CD4-positive, alpha-beta memory T cell (primary cell): ENCODE results near the gene QPRT. TPM values are rescaled to one million over a fixed set of nuclear protein-coding genes. Genes with fewer than 3 reads are reported as not detected.
A peak's percentile ranks its signal among the peaks of the same experiment; 100 is the strongest.
"Not testable (repeated sequence)": the region's sequence is repeated elsewhere in the genome, so short reads cannot be mapped to it uniquely, and the experiment has no call there.

ENCODE experiments used
- CTCF ChIA-PET: fragments of 350-600 bp; sonication (Branson Sonifier 250); formaldehyde crosslinking; loops from one replicate; lab custom pipeline; 2021; ENCODE audit warnings: inconsistent platforms; ENCODE audit not compliant: partially characterized antibody; lab: Charles Lee
- POLR2A ChIA-PET: fragments of 350-600 bp; sonication (Branson Sonifier 250); formaldehyde crosslinking; loops from one replicate; lab custom pipeline; 2021; ENCODE audit not compliant: partially characterized antibody; lab: Charles Lee
- DNase-seq, 5 donors: peaks; one replicate each; pipeline versions ENCODE4 v3.0.0 to v3.0.0-alpha.2; 2020 to 2022; ENCODE audit warnings: mixed read lengths in 1 of 5
- H3K27ac ChIP-seq: one replicate; pipeline ENCODE4 v1.7.0; 2013; ENCODE audit warnings: low read depth, low read length
- H3K27me3 ChIP-seq: 2 replicates; pipeline ENCODE4 v1.7.0; 2013; ENCODE audit warnings: mild to moderate bottlenecking, low read length, moderate library complexity; ENCODE audit not compliant: insufficient read depth
- H3K36me3 ChIP-seq: 2 replicates; pipeline ENCODE4 v1.7.0; 2013; ENCODE audit warnings: mild to moderate bottlenecking, low read length, moderate library complexity; ENCODE audit not compliant: insufficient read depth
- H3K4me1 ChIP-seq: 2 replicates; pipeline ENCODE4 v1.7.0; 2013; ENCODE audit warnings: mild to moderate bottlenecking, low read length, moderate library complexity; ENCODE audit not compliant: insufficient read depth
- H3K4me3 ChIP-seq, 2 donors: one replicate each; pipeline ENCODE4 v1.7.0; 2013; ENCODE audit warnings: low read length in 2 of 2, mild to moderate bottlenecking in 1 of 2
- H3K9me3 ChIP-seq, 2 donors: one replicate each; pipeline ENCODE4 v1.7.0; 2013; ENCODE audit warnings: low read length in 2 of 2, control low read depth in 1 of 2; ENCODE audit not compliant: control insufficient read depth in 1 of 2
- H3K27ac Mint-ChIP-seq, 7 donors: one replicate each; pipeline ENCODE4 v1.8.0; 2020 to 2021; ENCODE audit warnings: mixed read lengths in 7 of 7, mild to moderate bottlenecking in 6 of 7, inconsistent platforms in 3 of 7, moderate library complexity in 3 of 7
- H3K27me3 Mint-ChIP-seq, 2 donors: one replicate each; pipeline ENCODE4 v1.8.0; 2020 to 2021; ENCODE audit warnings: mixed read lengths in 2 of 2
- H3K36me3 Mint-ChIP-seq, 2 donors: one replicate each; pipeline ENCODE4 v1.8.0; 2020 to 2021; ENCODE audit warnings: mixed read lengths in 2 of 2, inconsistent platforms in 1 of 2, mild to moderate bottlenecking in 1 of 2
- H3K4me1 Mint-ChIP-seq, 4 donors: one replicate each; pipeline ENCODE4 v1.8.0; 2020 to 2021; ENCODE audit warnings: mixed read lengths in 4 of 4, mild to moderate bottlenecking in 1 of 4
- H3K4me3 Mint-ChIP-seq, 8 donors: one replicate each; pipeline ENCODE4 v1.8.0; 2020 to 2021; ENCODE audit warnings: mixed read lengths in 8 of 8, mild to moderate bottlenecking in 7 of 8, moderate library complexity in 6 of 8, inconsistent platforms in 3 of 8
- H3K9me3 Mint-ChIP-seq, 8 donors: one replicate each; pipeline ENCODE4 v1.8.0; 2020 to 2021; ENCODE audit warnings: mixed read lengths in 8 of 8, mild to moderate bottlenecking in 5 of 8, inconsistent platforms in 3 of 8, moderate library complexity in 1 of 8
- intact Hi-C: fragments of 100-400 bp; cut with micrococcal nuclease; formaldehyde crosslinking; loops from one replicate; pipeline ENCODE4 v1.15.1; 2023
- polyA plus RNA-seq, 2 donors: library from polyadenylated mRNA; unstranded; fragments of 300-500 nt; fragmentation: Illumina TruSeq; gene quantifications; one replicate each; pipeline ENCODE4 v1.2.3, GENCODE V29; 2021
- total RNA-seq, 2 experiments: library from RNA; stranded (reverse); gene quantifications; one replicate each; pipeline ENCODE4 v1.2.3, GENCODE V29; 2021

QPRT gene
- total and polyA plus RNA-seq, 4 experiments from 2014 or later, result 0.53 to 1.1 (median 0.84) TPM

GRCh38 chr16:29738514-29738913, 59.5 kb downstream of the QPRT start:
- ChIA-PET POLR2A (interaction anchor here (0.6 to 5.6 kb wide), 34 partner anchors 8 to 110 kb away, joined by 3 to 84 read pairs (median 5); partner anchors contain the start of genes C16orf54, KIF22, MAZ and MVP), CTCF (interaction anchor here (0.7 to 2.3 kb wide), 18 partner anchors 9 to 110 kb away, joined by 3 to 32 read pairs (median 6); partner anchors contain the start of genes KIF22 and PAGR1)
- no peak overlapping the region for H3K4me3 ChIP-seq
- H3K4me3 Mint-ChIP-seq, result peak overlapping the region; percentile 3 to 73 (median 68)
- peak; percentile 80 to 87 (median 84) for DNase-seq
- H3K9me3 Mint-ChIP-seq, result peaks cover 0 to 3% (median 0%) of the 10 kb centered on the region in 8 donors
- peaks cover 41 to 42% of the 10 kb centered on the region in 2 donors for H3K36me3 Mint-ChIP-seq
- peaks cover 20% of the 10 kb centered on the region for H3K36me3 ChIP-seq
- no peaks in the 10 kb centered on the region for H3K27me3 ChIP-seq
- intact Hi-C loops, result loop anchor here (1.0 to 2.0 kb wide), 4 partner anchors 8 to 78 kb away; partner anchors contain the start of gene PAGR1
- H3K9me3 ChIP-seq, result no peaks in the 10 kb centered on the region
- peaks cover 81% of the 10 kb centered on the region for H3K4me1 ChIP-seq
- H3K4me1 Mint-ChIP-seq, result peaks cover 63 to 91% (median 74%) of the 10 kb centered on the region in 4 donors
- no peaks in the 10 kb centered on the region for H3K27me3 Mint-ChIP-seq
- H3K27ac ChIP-seq, result peak overlapping the region; percentile 62
- peak overlapping the region; percentile 90 to 100 (median 94) for H3K27ac Mint-ChIP-seq

GRCh38 chr16:29739927-29740629, 61.1 kb downstream of the QPRT start:
- peaks cover 94% of the 10 kb centered on the region for H3K4me1 ChIP-seq
- CTCF ChIA-PET, result interaction anchor here (1.4 to 2.3 kb wide), 8 partner anchors 8 to 108 kb away, joined by 5 to 32 read pairs (median 12); partner anchors contain the start of gene PAGR1
- Mint-ChIP-seq H3K4me1 (peaks cover 61 to 89% (median 75%) of the 10 kb centered on the region in 4 donors), H3K27ac (peak overlapping the region; percentile 84 to 100 (median 96)), H3K4me3 (peak overlapping the region; percentile 3 to 93 (median 77)), H3K36me3 (peaks cover 50 to 55% of the 10 kb centered on the region in 2 donors)
- peaks cover 27% of the 10 kb centered on the region for H3K36me3 ChIP-seq
- peak overlapping the region; percentile 27 for H3K27ac ChIP-seq
- H3K9me3 Mint-ChIP-seq, H3K27me3 ChIP-seq, H3K9me3 ChIP-seq, H3K27me3 Mint-ChIP-seq, DNase-seq, H3K4me3 ChIP-seq: not testable (repeated sequence)
- POLR2A ChIA-PET, result interaction anchor here (1.0 to 5.6 kb wide), 13 partner anchors 8 to 84 kb away, joined by 3 to 84 read pairs (median 22); partner anchors contain the start of genes KIF22, MAZ and PAGR1
- intact Hi-C loops, result loop anchor here (2.0 kb wide), 1 partner anchor 77 kb away; the partner anchor contains the start of gene PAGR1

GRCh38 chr16:29740630-29741015, 61.6 kb downstream of the QPRT start:
- ChIA-PET CTCF (interaction anchor here (1.4 kb wide), 1 partner anchor 40 kb away, joined by 11 read pairs; no protein-coding TSS in a partner anchor), POLR2A (interaction anchor here (1.3 to 9.7 kb wide), 5 partner anchors 13 to 64 kb away, joined by 8 to 183 read pairs (median 122); partner anchors contain the start of genes KIF22 and MAZ)
- H3K27me3 Mint-ChIP-seq, H3K27ac ChIP-seq, DNase-seq, H3K9me3 ChIP-seq, H3K9me3 Mint-ChIP-seq, H3K4me3 ChIP-seq, intact Hi-C loops, H3K27me3 ChIP-seq: not testable (repeated sequence)
- Mint-ChIP-seq H3K27ac (peak overlapping the region; percentile 84 to 100 (median 96)), H3K4me1 (peaks cover 61 to 94% (median 73%) of the 10 kb centered on the region in 4 donors), H3K4me3 (peak overlapping the region; percentile 42 to 96 (median 85)), H3K36me3 (peaks cover 55 to 57% of the 10 kb centered on the region in 2 donors)
- Histone ChIP-seq H3K4me1 (peaks cover 92% of the 10 kb centered on the region), H3K36me3 (peaks cover 27% of the 10 kb centered on the region)

GRCh38 chr16:29742683-29743275, 63.8 kb downstream of the QPRT start:
- no peaks in the 10 kb centered on the region for H3K27me3 ChIP-seq
- POLR2A ChIA-PET, result interaction anchor here (0.7 to 9.7 kb wide), 12 partner anchors 8 to 105 kb away, joined by 3 to 183 read pairs (median 36); partner anchors contain the start of genes KIF22, MAZ, MVP and PAGR1
- H3K4me1 Mint-ChIP-seq, result peaks cover 59 to 96% (median 72%) of the 10 kb centered on the region in 4 donors
- peaks cover 27% of the 10 kb centered on the region for H3K36me3 ChIP-seq
- peak overlapping the region; percentile 94 for H3K27ac ChIP-seq
- peak in 1 of 5 donors; percentile 16 for DNase-seq
- H3K27ac Mint-ChIP-seq, result peak overlapping the region; percentile 90 to 100 (median 95)
- H3K9me3 ChIP-seq, result no peaks in the 10 kb centered on the region
- H3K36me3 Mint-ChIP-seq, result peaks cover 66 to 70% of the 10 kb centered on the region in 2 donors
- H3K4me3 ChIP-seq, result peak overlapping the region in 1 of 2 donors; percentile 93
- H3K4me1 ChIP-seq, result peaks cover 89% of the 10 kb centered on the region
- intact Hi-C loops, result no loop called here
- peaks cover 0 to 4% (median 3%) of the 10 kb centered on the region in 8 donors for H3K9me3 Mint-ChIP-seq
- H3K4me3 Mint-ChIP-seq, result peak overlapping the region; percentile 88 to 99 (median 94)
- CTCF ChIA-PET, result interaction anchor here (0.9 to 3.2 kb wide), 3 partner anchors 11 to 42 kb away, joined by 3 to 21 read pairs (median 5); no protein-coding TSS in a partner anchor
- H3K27me3 Mint-ChIP-seq, result peaks cover 0 to 2% of the 10 kb centered on the region in 2 donors

- H3K27ac ChIP-seq, result peak overlapping the region; percentile 94
- DNase-seq, result no peak
- peaks cover 54 to 93% (median 70%) of the 10 kb centered on the region in 4 donors for H3K4me1 Mint-ChIP-seq
These were observed 64.5 kb downstream of the QPRT start for GRCh38 chr16:29743475-29743826.

GRCh38 chr16:29743827-29744531, 65.0 kb downstream of the QPRT start:
- peak overlapping the region; percentile 94 for H3K27ac ChIP-seq
- Mint-ChIP-seq H3K36me3 (peaks cover 68 to 72% of the 10 kb centered on the region in 2 donors), H3K4me1 (peaks cover 50 to 92% (median 69%) of the 10 kb centered on the region in 4 donors), H3K4me3 (peak overlapping the region; percentile 94 to 100 (median 99)), H3K27ac (peak overlapping the region; percentile 94 to 100 (median 98)), H3K27me3 (peaks cover 0 to 2% of the 10 kb centered on the region in 2 donors), H3K9me3 (peaks cover 0 to 4% (median 3%) of the 10 kb centered on the region in 8 donors)
- H3K27me3 ChIP-seq, result no peaks in the 10 kb centered on the region
- no peaks in the 10 kb centered on the region for H3K9me3 ChIP-seq
- peak; percentile 56 to 76 (median 59) for DNase-seq
- intact Hi-C loops, result no loop called here
- peaks cover 27% of the 10 kb centered on the region for H3K36me3 ChIP-seq
- peaks cover 89% of the 10 kb centered on the region for H3K4me1 ChIP-seq
- POLR2A ChIA-PET, result interaction anchor here (0.6 to 9.7 kb wide), 15 partner anchors 10 to 104 kb away, joined by 3 to 183 read pairs (median 22); partner anchors contain the start of genes KIF22, MAZ, MVP and PAGR1
- CTCF ChIA-PET, result interaction anchor here (1.2 to 4.4 kb wide), 6 partner anchors 11 to 104 kb away, joined by 4 to 22 read pairs (median 6); partner anchors contain the start of gene KIF22
- H3K4me3 ChIP-seq, result peak overlapping the region; percentile 8 to 93

More at GRCh38 chr16:29743475-29743826, 64.5 kb downstream of the QPRT start:
- Mint-ChIP-seq H3K9me3 (peaks cover 0 to 4% (median 3%) of the 10 kb centered on the region in 8 donors), H3K36me3 (peaks cover 67 to 71% of the 10 kb centered on the region in 2 donors), H3K4me3 (peak overlapping the region; percentile 88 to 99 (median 94)), H3K27me3 (peaks cover 0 to 2% of the 10 kb centered on the region in 2 donors), H3K27ac (peak overlapping the region; percentile 90 to 100 (median 95))
- POLR2A ChIA-PET, result interaction anchor here (0.7 to 9.7 kb wide), 14 partner anchors 8 to 105 kb away, joined by 3 to 183 read pairs (median 15); partner anchors contain the start of genes KIF22, MAZ, MVP and PAGR1
- intact Hi-C loops, result no loop called here
- peak overlapping the region; percentile 8 to 93 for H3K4me3 ChIP-seq
- H3K36me3 ChIP-seq, result peaks cover 27% of the 10 kb centered on the region
- peaks cover 89% of the 10 kb centered on the region for H3K4me1 ChIP-seq
- no peaks in the 10 kb centered on the region for H3K9me3 ChIP-seq
- CTCF ChIA-PET, result interaction anchor here (1.2 to 3.2 kb wide), 4 partner anchors 10 to 42 kb away, joined by 4 to 21 read pairs (median 6); no protein-coding TSS in a partner anchor
- H3K27me3 ChIP-seq, result no peaks in the 10 kb centered on the region
